HG03442 (cell line): ENCODE data around the gene CCDC24.

Source experiments
- ATAC-seq: cut with Tn5 transposase; IDR thresholded peaks from one replicate; pipeline ENCODE4 v1.9.1; 2021; ENCODE audit warnings: mild to moderate bottlenecking, moderate library complexity; ENCODE audit not compliant: unreplicated experiment

Gene CCDC24

GRCh38 chr1:44021581-44022321, 30.4 kb downstream of the CCDC24 start:
- ATAC-seq, result no peak

- no peak for ATAC-seq
Measured at GRCh38 chr1:44024031-44024902, 32.9 kb downstream of the CCDC24 start.

GRCh38 chr1:44024903-44025525, 33.6 kb downstream of the CCDC24 start:
- no peak for ATAC-seq

- no peak for ATAC-seq
Measured at GRCh38 chr1:44025816-44026215, 34.4 kb downstream of the CCDC24 start.

- no peak for ATAC-seq
Measured at GRCh38 chr1:44027320-44027719, 35.9 kb downstream of the CCDC24 start.

- ATAC-seq, result peak; percentile 10
Measured at GRCh38 chr1:44029260-44029910, 38.0 kb downstream of the CCDC24 start.

- peak; percentile 81 for ATAC-seq
Measured at GRCh38 chr1:44029911-44030604, 38.7 kb downstream of the CCDC24 start.

GRCh38 chr1:44030605-44031251, 39.3 kb downstream of the CCDC24 start:
- peak; percentile 22 for ATAC-seq

- no peak for ATAC-seq
Measured at GRCh38 chr1:44031252-44032169, 40.1 kb downstream of the CCDC24 start, which contains the start of gene SLC6A9. TSS of gene SLC6A9 (minus strand) at chr1:44031462. CDS start at chr1:44024277, 7,185 bp downstream.

- no peak for ATAC-seq
Measured at GRCh38 chr1:44032170-44032790, 40.9 kb downstream of the CCDC24 start.

GRCh38 chr1:44033041-44033575, 41.7 kb downstream of the CCDC24 start:
- no peak for ATAC-seq

- no peak for ATAC-seq
Measured at GRCh38 chr1:44033756-44034155, 42.4 kb downstream of the CCDC24 start.

GRCh38 chr1:44034423-44034822, 43.0 kb downstream of the CCDC24 start:
- no peak for ATAC-seq

- no peak for ATAC-seq
Measured at GRCh38 chr1:44034976-44035716, 43.7 kb downstream of the CCDC24 start.

GRCh38 chr1:44035726-44036408, 44.5 kb downstream of the CCDC24 start:
- no peak for ATAC-seq

GRCh38 chr1:44036409-44037139, 45.2 kb downstream of the CCDC24 start:
- no peak for ATAC-seq
